ENCODE data around the gene FCHSD2.
"Not testable (repeated sequence)": the region's sequence is repeated elsewhere in the genome, so short reads cannot be mapped to it uniquely, and the experiment has no call there.

Gene FCHSD2

DNA sequence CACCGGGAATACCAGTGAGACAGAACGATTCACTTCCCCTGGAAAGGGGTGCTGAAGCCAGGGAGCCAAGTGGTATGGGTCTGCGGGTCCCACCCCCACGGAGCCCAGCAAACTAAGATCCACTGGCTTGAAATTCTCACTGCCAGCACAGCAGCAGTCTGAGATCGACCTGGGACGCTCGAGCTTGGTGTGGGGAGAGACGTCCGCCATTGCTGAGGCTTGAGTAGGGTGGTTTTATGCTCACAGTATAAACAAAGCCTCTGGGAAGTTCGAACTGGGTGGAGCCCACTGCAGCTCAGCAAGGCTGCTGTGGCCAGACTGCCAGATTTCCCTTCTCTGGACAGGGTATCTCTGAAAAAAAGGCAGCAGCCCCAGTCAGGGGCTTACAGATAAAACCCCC is 80.7 kb downstream of the FCHSD2 start:
- not testable (repeated sequence) for H3K4me3 ChIP-seq (ENCODE audit: low read depth, low read length); H3K27me3 ChIP-seq (ENCODE audit: control insufficient read depth, insufficient read depth, low read length)

DNA sequence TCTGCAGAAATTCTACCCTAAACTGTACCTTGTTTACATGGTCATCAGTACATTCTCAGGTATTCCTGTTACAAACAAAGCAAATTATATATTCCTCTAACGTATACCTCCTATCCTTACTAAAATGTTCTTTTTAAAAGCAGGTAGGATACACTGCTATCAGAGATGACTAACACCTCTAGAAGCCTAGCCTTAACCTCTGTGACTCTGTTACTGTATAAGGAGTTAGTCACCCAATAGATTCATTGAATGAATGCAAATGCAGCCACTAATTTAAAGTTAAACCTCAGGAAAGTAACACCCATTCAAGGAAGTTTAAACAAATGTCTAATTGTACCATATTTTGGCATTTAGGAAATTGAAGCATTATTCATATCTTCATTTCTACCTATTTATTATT is 82.2 kb downstream of the FCHSD2 start:
- Histone ChIP-seq H3K27me3 (ENCODE audit: control insufficient read depth, insufficient read depth, low read length) (no peaks in the 10 kb centered on the region), H3K4me1 (ENCODE audit: control insufficient read depth, insufficient read depth, low read length) (no peaks in the 10 kb centered on the region), H3K36me3 (ENCODE audit: control insufficient read depth, insufficient read depth, low read length) (no peaks in the 10 kb centered on the region), H3K9me3 (ENCODE audit: control insufficient read depth, insufficient read depth, low read length) (no peaks in the 10 kb centered on the region), H3K9ac (ENCODE audit: low read depth, low read length) (no peak overlapping the region), H3K4me3 (ENCODE audit: low read depth, low read length) (no peak overlapping the region)

More for the DNA sequence above, 80.7 kb downstream of the FCHSD2 start:
- H3K9ac ChIP-seq (ENCODE audit: low read depth, low read length); H3K4me1 ChIP-seq (ENCODE audit: control insufficient read depth, insufficient read depth, low read length); H3K9me3 ChIP-seq (ENCODE audit: control insufficient read depth, insufficient read depth, low read length); H3K36me3 ChIP-seq (ENCODE audit: control insufficient read depth, insufficient read depth, low read length): not testable (repeated sequence)

DNA sequence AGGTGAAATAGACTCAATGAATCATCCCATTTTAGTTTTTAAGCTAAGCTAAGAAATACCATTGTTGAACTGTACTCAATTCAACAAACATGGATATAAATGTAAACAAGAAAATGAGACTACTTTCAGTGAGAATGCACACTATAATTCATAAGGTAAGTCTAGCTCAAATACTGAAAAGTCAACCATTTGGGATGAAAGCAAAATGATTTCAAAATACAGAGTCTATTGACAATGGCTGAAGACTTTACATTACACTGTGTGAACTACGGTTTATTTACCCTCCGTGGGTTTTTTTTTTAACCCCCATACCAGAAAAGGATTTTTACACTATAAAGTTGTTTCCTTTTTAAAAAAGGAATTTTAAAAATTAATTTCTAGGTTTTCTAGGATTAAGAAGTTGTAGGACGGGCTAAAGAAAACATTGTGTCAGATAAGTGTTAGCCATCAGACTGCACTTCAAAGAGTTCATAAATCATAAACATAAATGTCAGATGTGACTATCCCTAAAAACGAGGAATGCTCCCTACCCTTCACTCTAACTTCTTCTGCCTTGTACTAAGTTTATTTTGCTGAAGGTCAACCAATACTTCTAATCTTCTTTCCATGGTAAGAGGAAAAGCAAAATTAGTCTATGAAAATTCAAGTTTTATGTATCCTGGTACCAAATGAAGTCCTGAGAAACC is 83.0 kb downstream of the FCHSD2 start:
- Histone ChIP-seq H3K9me3 (ENCODE audit: control insufficient read depth, insufficient read depth, low read length) (no peaks in the 10 kb centered on the region), H3K36me3 (ENCODE audit: control insufficient read depth, insufficient read depth, low read length) (no peaks in the 10 kb centered on the region), H3K9ac (ENCODE audit: low read depth, low read length) (no peak overlapping the region), H3K27me3 (ENCODE audit: control insufficient read depth, insufficient read depth, low read length) (no peaks in the 10 kb centered on the region), H3K4me3 (ENCODE audit: low read depth, low read length) (no peak overlapping the region), H3K4me1 (ENCODE audit: control insufficient read depth, insufficient read depth, low read length) (no peaks in the 10 kb centered on the region)

DNA sequence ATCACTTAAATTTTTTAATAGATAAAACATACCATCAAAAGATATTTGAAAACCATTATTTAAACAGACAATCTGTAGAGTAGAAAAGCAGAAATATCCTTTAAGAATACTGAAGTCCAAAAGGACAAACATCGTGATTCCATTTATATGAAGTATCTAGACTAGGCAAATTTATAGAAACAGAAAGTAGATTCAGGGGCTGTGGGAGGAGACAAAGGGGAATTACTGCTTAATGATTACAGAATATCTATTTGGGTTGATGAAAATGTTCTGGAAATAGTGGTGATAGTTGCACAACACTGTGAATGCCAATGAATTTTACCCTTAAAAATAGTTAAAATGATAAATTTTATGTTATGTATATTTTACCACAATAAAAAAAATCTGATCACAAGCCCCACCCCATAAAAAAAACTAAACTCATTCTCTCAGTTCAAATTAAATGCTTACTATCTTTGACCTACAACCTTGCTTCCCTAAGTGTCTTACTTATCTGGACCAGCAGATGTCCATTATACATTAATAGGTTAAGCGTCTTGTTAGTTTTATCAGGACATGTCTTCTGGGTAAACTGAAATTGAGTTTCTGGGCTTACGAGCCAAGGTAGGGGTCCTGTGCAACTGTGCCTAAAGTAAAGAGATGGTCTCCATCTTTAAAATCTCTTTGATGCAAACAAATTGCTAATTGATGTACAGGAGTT is 86.3 kb downstream of the FCHSD2 start:
- Histone ChIP-seq H3K4me3 (ENCODE audit: low read depth, low read length) (no peak overlapping the region), H3K9ac (ENCODE audit: low read depth, low read length) (no peak overlapping the region), H3K36me3 (ENCODE audit: control insufficient read depth, insufficient read depth, low read length) (no peaks in the 10 kb centered on the region), H3K4me1 (ENCODE audit: control insufficient read depth, insufficient read depth, low read length) (no peaks in the 10 kb centered on the region), H3K9me3 (ENCODE audit: control insufficient read depth, insufficient read depth, low read length) (no peaks in the 10 kb centered on the region), H3K27me3 (ENCODE audit: control insufficient read depth, insufficient read depth, low read length) (no peaks in the 10 kb centered on the region)

DNA sequence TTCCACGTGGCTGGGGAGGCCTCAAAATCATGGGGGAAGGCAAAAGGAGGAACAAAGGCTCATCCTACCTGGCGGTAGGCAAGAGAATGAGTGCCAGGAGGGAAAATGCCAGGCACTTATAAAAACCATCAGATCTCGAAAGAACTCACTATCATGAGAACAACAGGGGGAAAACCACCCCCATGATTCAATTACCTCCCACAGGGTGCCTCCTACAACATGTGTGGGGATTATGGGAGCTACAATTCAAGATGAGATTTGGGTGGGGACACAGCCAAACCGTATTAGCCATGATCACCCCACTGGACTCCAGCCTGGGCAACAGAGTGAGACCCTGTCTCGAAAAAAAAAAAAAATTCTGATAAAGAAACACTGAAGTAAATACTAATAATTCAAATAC is 87.1 kb downstream of the FCHSD2 start:
- Histone ChIP-seq H3K27me3 (ENCODE audit: control insufficient read depth, insufficient read depth, low read length) (no peaks in the 10 kb centered on the region), H3K4me3 (ENCODE audit: low read depth, low read length) (no peak overlapping the region), H3K9ac (ENCODE audit: low read depth, low read length) (no peak overlapping the region), H3K9me3 (ENCODE audit: control insufficient read depth, insufficient read depth, low read length) (no peaks in the 10 kb centered on the region), H3K4me1 (ENCODE audit: control insufficient read depth, insufficient read depth, low read length) (no peaks in the 10 kb centered on the region), H3K36me3 (ENCODE audit: control insufficient read depth, insufficient read depth, low read length) (no peaks in the 10 kb centered on the region)

DNA sequence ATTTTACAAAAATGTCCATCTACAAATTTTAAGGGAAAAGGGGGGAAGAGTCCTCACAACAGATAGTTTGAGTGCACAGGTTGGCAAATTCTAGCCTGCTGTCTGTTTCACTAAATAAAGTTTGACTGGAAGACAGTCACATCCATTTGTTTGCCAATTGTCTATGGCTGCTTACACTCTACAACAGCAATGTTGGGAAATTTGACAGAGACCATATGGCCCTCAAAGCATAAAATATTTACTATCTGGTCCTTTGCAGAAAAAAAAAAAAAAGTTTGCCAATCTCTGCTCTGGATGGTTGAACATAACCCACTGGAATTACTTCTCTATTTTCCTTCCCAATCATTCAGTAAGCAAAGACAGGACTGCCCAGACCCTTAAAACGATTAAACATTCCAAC is 88.2 kb downstream of the FCHSD2 start:
- Histone ChIP-seq H3K27me3 (ENCODE audit: control insufficient read depth, insufficient read depth, low read length) (no peaks in the 10 kb centered on the region), H3K4me1 (ENCODE audit: control insufficient read depth, insufficient read depth, low read length) (no peaks in the 10 kb centered on the region), H3K36me3 (ENCODE audit: control insufficient read depth, insufficient read depth, low read length) (no peaks in the 10 kb centered on the region), H3K4me3 (ENCODE audit: low read depth, low read length) (no peak overlapping the region), H3K9me3 (ENCODE audit: control insufficient read depth, insufficient read depth, low read length) (no peaks in the 10 kb centered on the region), H3K9ac (ENCODE audit: low read depth, low read length) (no peak overlapping the region)

DNA sequence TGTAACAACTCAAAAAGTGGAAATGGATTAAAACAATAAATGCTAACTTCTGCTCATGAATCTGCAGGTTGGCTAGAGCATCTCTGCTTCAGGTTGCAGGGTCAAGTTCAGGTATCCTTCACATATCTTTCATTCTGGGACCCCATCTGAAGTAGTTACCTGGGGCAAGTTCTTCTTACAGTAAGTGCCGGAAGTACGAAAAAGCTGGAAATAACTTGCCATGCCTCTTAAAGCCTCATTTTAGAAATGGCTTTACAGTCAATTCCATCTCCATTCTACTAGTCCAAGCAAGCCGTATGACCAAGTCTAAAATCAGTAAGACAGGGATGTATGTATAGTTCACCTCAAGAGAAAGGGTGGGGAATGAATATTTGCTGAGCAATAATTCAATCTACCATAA is 93.7 kb downstream of the FCHSD2 start:
- Histone ChIP-seq H3K9me3 (ENCODE audit: control insufficient read depth, insufficient read depth, low read length) (no peaks in the 10 kb centered on the region), H3K9ac (ENCODE audit: low read depth, low read length) (no peak overlapping the region), H3K4me3 (ENCODE audit: low read depth, low read length) (no peak overlapping the region), H3K4me1 (ENCODE audit: control insufficient read depth, insufficient read depth, low read length) (no peaks in the 10 kb centered on the region), H3K27me3 (ENCODE audit: control insufficient read depth, insufficient read depth, low read length) (no peaks in the 10 kb centered on the region), H3K36me3 (ENCODE audit: control insufficient read depth, insufficient read depth, low read length) (no peaks in the 10 kb centered on the region)

DNA sequence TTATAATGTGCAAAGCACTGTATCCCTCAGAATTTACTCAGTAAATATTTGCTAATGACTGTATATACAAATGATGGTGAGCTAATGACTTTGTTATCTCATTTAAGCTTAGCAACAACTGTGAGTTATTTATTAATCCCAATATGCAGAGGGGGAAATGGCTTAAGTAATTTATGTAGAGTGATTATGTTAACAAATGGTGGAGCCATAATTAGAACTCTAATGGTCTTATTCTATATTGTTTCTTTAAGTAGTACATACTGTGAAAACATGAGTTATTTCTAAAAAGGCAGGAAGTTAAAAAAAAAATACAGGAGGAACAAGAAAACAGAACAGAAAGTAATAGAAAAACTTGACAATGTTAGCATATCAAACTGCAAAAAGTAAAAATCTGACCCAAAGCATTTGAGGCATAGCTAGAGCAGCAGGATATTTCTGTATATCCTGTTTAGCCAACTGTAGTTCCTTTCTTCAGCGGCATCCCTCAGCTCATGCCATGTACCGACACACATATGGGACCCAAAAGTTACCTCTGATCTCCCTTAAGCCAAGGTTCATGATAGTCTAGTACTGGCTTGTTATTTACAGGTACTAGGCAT is 94.2 kb downstream of the FCHSD2 start:
- Histone ChIP-seq H3K9ac (ENCODE audit: low read depth, low read length) (no peak overlapping the region), H3K4me3 (ENCODE audit: low read depth, low read length) (no peak overlapping the region), H3K4me1 (ENCODE audit: control insufficient read depth, insufficient read depth, low read length) (no peaks in the 10 kb centered on the region)

DNA sequence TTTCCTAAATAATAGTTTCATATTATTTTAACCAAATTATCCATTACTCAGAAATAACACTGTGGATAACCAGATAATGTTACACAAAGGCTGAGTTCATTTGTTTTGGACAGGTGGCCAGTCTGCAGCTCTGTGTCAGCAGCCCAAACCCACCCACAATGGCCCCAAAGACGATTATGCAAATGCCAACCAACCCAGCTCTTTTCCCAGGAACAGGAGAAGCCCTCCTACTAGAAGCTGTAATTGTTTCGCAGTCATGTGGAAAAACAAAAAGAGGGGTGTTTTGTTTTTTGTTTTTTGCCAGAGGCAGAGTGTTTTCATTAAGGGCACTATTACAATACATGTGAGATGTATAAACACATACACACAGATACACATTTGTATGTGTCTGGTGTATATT is 102.1 kb downstream of the FCHSD2 start:
- no peak overlapping the region for H3K4me3 ChIP-seq (ENCODE audit: low read depth, low read length)
- no peaks in the 10 kb centered on the region for H3K36me3 ChIP-seq (ENCODE audit: control insufficient read depth, insufficient read depth, low read length)
- H3K27me3 ChIP-seq (ENCODE audit: control insufficient read depth, insufficient read depth, low read length), result no peaks in the 10 kb centered on the region
- no peaks in the 10 kb centered on the region for H3K9me3 ChIP-seq (ENCODE audit: control insufficient read depth, insufficient read depth, low read length)
- peaks cover 5% of the 10 kb centered on the region for H3K4me1 ChIP-seq (ENCODE audit: control insufficient read depth, insufficient read depth, low read length)
- H3K9ac ChIP-seq (ENCODE audit: low read depth, low read length), result no peak overlapping the region

More for the DNA sequence above, 94.2 kb downstream of the FCHSD2 start:
- Histone ChIP-seq H3K36me3 (ENCODE audit: control insufficient read depth, insufficient read depth, low read length) (no peaks in the 10 kb centered on the region), H3K9me3 (ENCODE audit: control insufficient read depth, insufficient read depth, low read length) (no peaks in the 10 kb centered on the region), H3K27me3 (ENCODE audit: control insufficient read depth, insufficient read depth, low read length) (no peaks in the 10 kb centered on the region)

DNA sequence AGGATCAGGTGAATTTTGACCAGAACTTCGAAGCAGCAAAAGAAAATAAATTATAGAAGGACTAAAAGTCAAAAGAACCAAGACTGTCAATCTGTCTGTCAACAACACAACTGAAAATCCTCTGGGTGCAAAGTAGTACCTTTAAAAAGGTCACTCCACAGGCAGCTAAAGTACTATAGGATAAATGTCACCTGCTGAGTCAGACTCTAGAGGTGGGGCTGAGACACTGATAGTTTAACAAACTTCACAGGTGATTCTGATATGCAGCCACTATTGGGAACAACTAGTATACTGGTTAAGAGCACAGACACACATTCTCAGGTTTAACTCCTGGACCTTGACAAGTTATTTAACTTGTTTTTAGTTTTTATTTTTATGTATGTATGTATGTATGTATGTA is 107.3 kb downstream of the FCHSD2 start:
- H3K9me3 ChIP-seq (ENCODE audit: control insufficient read depth, insufficient read depth, low read length), result no peaks in the 10 kb centered on the region
- H3K27me3 ChIP-seq (ENCODE audit: control insufficient read depth, insufficient read depth, low read length), result no peaks in the 10 kb centered on the region
- H3K4me3 ChIP-seq (ENCODE audit: low read depth, low read length), result no peak overlapping the region
- no peaks in the 10 kb centered on the region for H3K36me3 ChIP-seq (ENCODE audit: control insufficient read depth, insufficient read depth, low read length)
- peaks cover 4% of the 10 kb centered on the region for H3K4me1 ChIP-seq (ENCODE audit: control insufficient read depth, insufficient read depth, low read length)
- no peak overlapping the region for H3K9ac ChIP-seq (ENCODE audit: low read depth, low read length)

DNA sequence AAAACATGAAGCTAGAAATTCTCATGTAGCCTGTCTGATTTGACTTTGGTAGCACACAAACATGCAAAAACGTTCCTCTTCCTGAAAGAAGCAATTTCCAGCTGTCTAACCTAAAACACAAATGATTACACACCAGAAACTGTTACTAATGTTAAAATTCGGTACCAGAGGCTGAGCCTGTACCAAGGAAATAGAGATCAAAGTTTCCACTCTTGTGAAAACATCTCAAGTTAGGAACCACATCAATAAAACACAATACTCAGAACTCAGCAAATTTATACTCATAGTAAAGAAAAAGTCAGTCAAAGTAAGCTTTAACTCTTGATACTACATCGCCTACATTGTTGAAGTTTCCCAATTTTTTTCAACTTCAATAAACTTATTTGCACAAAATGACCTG is 107.8 kb downstream of the FCHSD2 start:
- no peaks in the 10 kb centered on the region for H3K27me3 ChIP-seq (ENCODE audit: control insufficient read depth, insufficient read depth, low read length)
- H3K4me3 ChIP-seq (ENCODE audit: low read depth, low read length), result no peak overlapping the region
- H3K9ac ChIP-seq (ENCODE audit: low read depth, low read length), result no peak overlapping the region
- H3K9me3 ChIP-seq (ENCODE audit: control insufficient read depth, insufficient read depth, low read length), result no peaks in the 10 kb centered on the region
- peaks cover 5% of the 10 kb centered on the region for H3K4me1 ChIP-seq (ENCODE audit: control insufficient read depth, insufficient read depth, low read length)
- no peaks in the 10 kb centered on the region for H3K36me3 ChIP-seq (ENCODE audit: control insufficient read depth, insufficient read depth, low read length)

DNA sequence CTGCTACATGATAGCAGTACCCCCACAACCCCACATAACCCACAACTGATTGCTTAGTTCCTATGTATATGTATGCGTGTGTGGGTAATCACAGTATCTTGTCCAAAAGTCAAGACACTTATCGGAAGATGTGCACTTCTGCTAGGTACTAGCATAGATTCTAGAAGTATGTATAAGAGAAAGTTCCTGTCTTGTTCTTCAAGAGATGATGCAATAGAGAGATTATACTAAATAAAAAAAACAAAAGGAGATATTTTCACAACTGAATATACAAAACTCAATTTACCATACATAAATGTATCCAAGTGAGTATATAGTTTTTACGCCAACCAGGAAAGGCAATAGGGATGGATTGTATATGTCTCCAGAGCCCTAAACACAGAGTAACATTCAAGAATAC is 112.0 kb downstream of the FCHSD2 start:
- Histone ChIP-seq H3K9ac (ENCODE audit: low read depth, low read length) (no peak overlapping the region), H3K4me3 (ENCODE audit: low read depth, low read length) (no peak overlapping the region), H3K36me3 (ENCODE audit: control insufficient read depth, insufficient read depth, low read length) (no peaks in the 10 kb centered on the region), H3K4me1 (ENCODE audit: control insufficient read depth, insufficient read depth, low read length) (peaks cover 5% of the 10 kb centered on the region), H3K9me3 (ENCODE audit: control insufficient read depth, insufficient read depth, low read length) (peaks cover 6% of the 10 kb centered on the region), H3K27me3 (ENCODE audit: control insufficient read depth, insufficient read depth, low read length) (no peaks in the 10 kb centered on the region)
